Fibroblast of skin of right biceps (primary cell): ENCODE measurements around the gene IL17REL.
"Not testable (repeated sequence)": the region's sequence is repeated elsewhere in the genome, so short reads cannot be mapped to it uniquely, and the experiment has no call there.

Experiments used
- DNase-seq: peaks from one replicate; pipeline ENCODE4 v3.0.0-alpha.2; 2013

The IL17REL gene

GRCh38 chr22:49983148-49984042, 29.2 kb downstream of the IL17REL start:
- DNase-seq, result no peak

GRCh38 chr22:49981799-49982198, 30.8 kb downstream of the IL17REL start:
- not testable (repeated sequence) for DNase-seq

- peak; percentile 34 for DNase-seq
Measured at GRCh38 chr22:49979587-49980264, 32.8 kb downstream of the IL17REL start.

GRCh38 chr22:49977578-49977977, 35.0 kb downstream of the IL17REL start:
- DNase-seq, result no peak

GRCh38 chr22:49976439-49977175, 36.0 kb downstream of the IL17REL start:
- DNase-seq, result no peak

GRCh38 chr22:49975543-49976389, 36.8 kb downstream of the IL17REL start:
- no peak for DNase-seq

- DNase-seq, result no peak
Measured at GRCh38 chr22:49973018-49973961, 39.3 kb downstream of the IL17REL start.

GRCh38 chr22:49972163-49973017, 40.2 kb downstream of the IL17REL start:
- DNase-seq, result no peak

- no peak for DNase-seq
Measured at GRCh38 chr22:49971232-49972162, 41.1 kb downstream of the IL17REL start.

GRCh38 chr22:49970528-49971231, 41.9 kb downstream of the IL17REL start:
- peak; percentile 98 for DNase-seq

- DNase-seq, result no peak
Measured at GRCh38 chr22:49969751-49970527, 42.6 kb downstream of the IL17REL start.

- no peak for DNase-seq
Measured at GRCh38 chr22:49968831-49969661, 43.5 kb downstream of the IL17REL start.

- DNase-seq, result no peak
Measured at GRCh38 chr22:49968313-49968830, 44.2 kb downstream of the IL17REL start.

GRCh38 chr22:49967706-49968208, 44.8 kb downstream of the IL17REL start:
- no peak for DNase-seq

- no peak for DNase-seq
Measured at GRCh38 chr22:49966774-49967705, 45.5 kb downstream of the IL17REL start.
